HepG2 (cell line): Measurements from ENCODE around the gene SLC25A19. TPM values are rescaled to one million over a fixed set of nuclear protein-coding genes. Genes with fewer than 3 reads are reported as not detected.

Experiments used
- ATAC-seq: fragments of 200-7000 bp; cut with Tn5 transposase; 3 replicates; pipeline ENCODE4 v1.9.1; 2020; ENCODE audit warnings: mild to moderate bottlenecking, moderate library complexity
- BruUV-seq: library from RNA; stranded (reverse); fragments of 400-500 nt; replicated peaks from 2 replicates; lab custom pipeline; 2021; lab: Mats Ljungman, UMichigan
- CTCF ChIA-PET: fragments of 300-600 bp; formaldehyde crosslinking; extraction: SDS; loops from one replicate; lab custom pipeline; 2021; ENCODE audit warnings: low total read pairs, inconsistent platforms, low intra/inter-chr PET ratio; lab: Yijun Ruan, JAX
- POLR2A ChIA-PET: fragments of 350-600 bp; sonication (Branson Sonifier 250); formaldehyde crosslinking; loops from one replicate; lab custom pipeline; 2020; ENCODE audit warnings: antibody characterized with exemption, inconsistent platforms; lab: Yijun Ruan, JAX
- DNase-seq: peaks from one replicate; pipeline ENCODE4 v3.0.0-alpha.2; 2015; ENCODE audit warnings: low spot score
- FAIRE-seq: peaks from 3 replicates; lab custom pipeline; 2011; peaks lifted over from hg19 to GRCh38; lab: Jason Lieb, UNC
- H2AFZ ChIP-seq: one replicate; pipeline ENCODE4 v1.6.1; 2011; ENCODE audit warnings: low read length, inconsistent platforms
- H3K27ac ChIP-seq: fragments of 300-600 bp; 3 replicates; pipeline ENCODE4 v1.8.0; 2011; ENCODE audit warnings: mixed run types, mild to moderate bottlenecking, mixed read lengths, low read length, inconsistent platforms; ENCODE audit not compliant: insufficient read depth; ENCODE audit errors: extremely low read length
- H3K27me3 ChIP-seq, 2 experiments: fragments of 200-600 bp in 1 of 2; 2 replicates in 1 of 2; 3 replicates in 1 of 2; pipeline versions ENCODE4 v1.6.0 to v1.8.0; 2011; ENCODE audit warnings: low read length in 2 of 2, mild to moderate bottlenecking in 2 of 2, moderate library complexity in 2 of 2, inconsistent platforms in 1 of 2; ENCODE audit not compliant: insufficient read depth in 2 of 2, control insufficient read depth in 1 of 2
- H3K36me3 ChIP-seq, 2 experiments: fragments of 200-600 bp in 1 of 2; replicated peaks in 1 of 2; 2 replicates in 1 of 2; 3 replicates in 1 of 2; pipeline versions ENCODE4 v1.5.1 to v1.8.0; 2011; ENCODE audit warnings: low read length in 2 of 2, inconsistent platforms in 1 of 2; ENCODE audit not compliant: insufficient read depth in 2 of 2, control insufficient read depth in 1 of 2
- H3K4me1 ChIP-seq: 2 replicates; pipeline ENCODE4 v1.5.1; 2012; ENCODE audit warnings: low read length, inconsistent platforms; ENCODE audit not compliant: insufficient read depth
- H3K4me2 ChIP-seq: 2 replicates; pipeline ENCODE4 v1.6.0; 2011; ENCODE audit warnings: low read depth, low read length, inconsistent platforms
- H3K4me3 ChIP-seq, 3 experiments: fragments of 200-600 bp in 1 of 3; sonication (generic), shearing (Covaris generic) in 1 of 3; replicated peaks in 1 of 3; 2 replicates each; pipeline ENCODE4 v1.5.1; 2011 to 2016; ENCODE audit warnings: low read length in 3 of 3, inconsistent platforms in 2 of 3, low read depth in 2 of 3, mild to moderate bottlenecking in 2 of 3, control low read depth in 1 of 3, mixed read lengths in 1 of 3; ENCODE audit not compliant: insufficient read depth in 1 of 3
- H3K79me2 ChIP-seq: one replicate; pipeline ENCODE4 v1.6.1; 2011; ENCODE audit warnings: low read length, inconsistent platforms; ENCODE audit not compliant: insufficient read depth
- H3K9ac ChIP-seq: 2 replicates; pipeline ENCODE4 v1.6.0; 2011; ENCODE audit warnings: mild to moderate bottlenecking, low read depth, low read length, inconsistent platforms; ENCODE audit not compliant: insufficient read depth
- H3K9me3 ChIP-seq: 2 replicates; pipeline ENCODE4 v1.5.1; 2012; ENCODE audit warnings: mild to moderate bottlenecking, low read length
- H4K20me1 ChIP-seq: 2 replicates; pipeline ENCODE4 v1.6.0; 2011; ENCODE audit warnings: inconsistent platforms, mild to moderate bottlenecking, low read length, moderate library complexity; ENCODE audit not compliant: insufficient read depth
- BRD4 ChIP-seq: sonication (generic); formaldehyde crosslinking; IDR thresholded peaks from 2 replicates; pipeline ENCODE4 v1.4.0; 2020; ENCODE audit warnings: missing genetic modification reagents
- FOXA3 ChIP-seq: IDR thresholded peaks from 2 replicates; pipeline ENCODE4 v1.6.1; 2016; ENCODE audit warnings: missing genetic modification reagents, missing compliant biosample characterization
- HOXA9 ChIP-seq: sonication (generic); formaldehyde crosslinking; IDR thresholded peaks from 2 replicates; pipeline ENCODE4 v1.8.1; 2022; ENCODE audit warnings: missing genetic modification reagents, mild to moderate bottlenecking, moderate library complexity, borderline replicate concordance
- HOXD1 ChIP-seq: sonication (generic); formaldehyde crosslinking; IDR thresholded peaks from 2 replicates; pipeline ENCODE4 v1.5.0; 2020; ENCODE audit warnings: missing genetic modification reagents
- NFAT5 ChIP-seq: sonication (generic); formaldehyde crosslinking; IDR thresholded peaks from 2 replicates; pipeline ENCODE4 v1.4.0; 2020; ENCODE audit warnings: missing genetic modification reagents
- REPIN1 ChIP-seq: sonication (generic); formaldehyde crosslinking; IDR thresholded peaks from 2 replicates; pipeline ENCODE4 v1.8.0; 2022; ENCODE audit warnings: missing genetic modification reagents, low read depth, mild to moderate bottlenecking, borderline replicate concordance
- RERE ChIP-seq: IDR thresholded peaks from 2 replicates; pipeline ENCODE4 v1.6.1; 2016; ENCODE audit warnings: low read depth, missing genetic modification reagents, missing compliant biosample characterization
- STAT6 ChIP-seq: sonication (generic); formaldehyde crosslinking; IDR thresholded peaks from 2 replicates; pipeline ENCODE4 v1.4.0; 2020; ENCODE audit warnings: missing genetic modification reagents, mild to moderate bottlenecking, borderline replicate concordance
- ZSCAN12 ChIP-seq: sonication (generic); formaldehyde crosslinking; IDR thresholded peaks from 2 replicates; pipeline ENCODE4 v1.9.0; 2021; ENCODE audit warnings: mild to moderate bottlenecking, missing genetic modification reagents
- WGBS: methylation state at CpG from one replicate; pipeline ENCODE4 v1.1.6; 2017; ENCODE audit warnings: low lambda C conversion rate; 5-methylcytosine and 5-hydroxymethylcytosine counted together
- in situ Hi-C: cut with HindIII; loops from 2 replicates; pipeline ENCODE4 v1.10.0; 2017; ENCODE audit warnings: low pct_unique_long_range_greater_than_20kb; ENCODE audit not compliant: extremely low pct_ligation_motif_present
- intact Hi-C: fragments of 100-400 bp; cut with micrococcal nuclease; formaldehyde crosslinking; loops from one replicate; pipeline ENCODE4 v1.10.0; 2022; ENCODE audit not compliant: unreplicated experiment
- polyA plus RNA-seq, 8 experiments: library from polyadenylated mRNA; depleted of rRNA in 3 of 8; stranded (reverse) in 7 of 8; unstranded in 1 of 8; fragments of >200 nt; fragmentation: Illumina TruSeq in 4 of 8; extraction: Trizol in 4 of 8; gene quantifications; 2 replicates each; pipeline versions ENCODE4 v1.2.1 to v1.2.3, GENCODE V29; 2011 to 2016; ENCODE audit warnings: low read depth in 4 of 8, missing spikeins in 1 of 8, mixed read lengths in 1 of 8; ENCODE audit not compliant: insufficient read depth in 1 of 8
- total RNA-seq, 5 experiments: library from RNA; depleted of rRNA; stranded (reverse); fragments of >200 nt; fragmentation: Illumina TruSeq; extraction: Trizol; gene quantifications; 2 replicates each; pipeline ENCODE4 v1.2.3, GENCODE V29; 2016; ENCODE audit warnings: low read depth in 1 of 5

SLC25A19 gene
- total and polyA plus RNA-seq, 2 of the 13 experiments (the other 11 are each of a cell fraction or from before 2014, with no cell fraction given), result 24.4 to 41.4 TPM

- FAIRE-seq (no peak), DNase-seq (no peak), ATAC-seq (peak; percentile 11)
- Histone ChIP-seq H3K9ac (peak overlapping the region; percentile 83), H3K27ac (peak overlapping the region; percentile 68), H3K79me2 (peaks cover 6% of the 10 kb centered on the region), H2AFZ (no peak overlapping the region), H3K4me3 (peak overlapping the region; percentile 91 to 98 (median 94)), H4K20me1 (no peaks in the 10 kb centered on the region), H3K36me3 (peaks cover 12 to 34% of the 10 kb centered on the region in 2 experiments), H3K9me3 (no peaks in the 10 kb centered on the region), H3K27me3 (no peaks in the 10 kb centered on the region), H3K4me2 (peak overlapping the region; percentile 94), H3K4me1 (peaks cover 43% of the 10 kb centered on the region)
- WGBS, result 16% methylated on average over 5 of the region's 6 CpGs
- ChIA-PET POLR2A (interaction anchor here (0.5 to 6.6 kb wide), 21 partner anchors 9 to 261 kb away, joined by 3 to 93 read pairs (median 7); partner anchors contain the start of genes GGA3, GRB2, JPT1 and MRPS7), CTCF (interaction anchor here (0.9 to 1.1 kb wide), 2 partner anchors 19 to 143 kb away, joined by 3 read pairs; partner anchors contain the start of gene SLC25A19)
- in situ Hi-C loops, result loop anchor here (5.0 kb wide), 1 partner anchor 142 kb away; no protein-coding TSS in a partner anchor
- intact Hi-C loops, result loop anchor here (1.0 to 2.0 kb wide), 3 partner anchors 39 to 143 kb away; partner anchors contain the start of gene GRB2
- no TSS peak for BruUV-seq
- TF ChIP-seq HOXA9 (CRISPR knock-in tag), result no peak
- no peak for TF ChIP-seq ZSCAN12 (CRISPR knock-in tag)
- no peak for TF ChIP-seq NFAT5
- no peak for TF ChIP-seq FOXA3 (CRISPR knock-in tag)
- no peak for TF ChIP-seq RERE
- no peak for TF ChIP-seq HOXD1 (CRISPR knock-in tag)
- TF ChIP-seq BRD4 (CRISPR knock-in tag), result no peak
- TF ChIP-seq REPIN1 (CRISPR knock-in tag), result no peak
- 0 out of 2 replicates have a peak, but pooled peaks have one; percentile 52 for TF ChIP-seq STAT6 (CRISPR knock-in tag)
These were observed 19.4 kb downstream of the SLC25A19 start for GRCh38 chr17:75269844-75270217.
